Lung (tissue), 12 donors: ENCODE results near the gene ZRANB2. TPM values are rescaled to one million over a fixed set of nuclear protein-coding genes. Genes with fewer than 3 reads are reported as not detected.

Source experiments
- ATAC-seq: fragments of 200-7000 bp; cut with Tn5 transposase; one replicate; pipeline ENCODE4 v1.9.1; 2020; ENCODE audit warnings: moderate number of reproducible peaks; ENCODE audit not compliant: insufficient read depth, low FRiP score
- DNase-seq, 3 donors: peaks; one replicate each; pipeline ENCODE4 v3.0.0-alpha.2; 2013 to 2017
- H3K27ac ChIP-seq, 2 donors: one replicate each; pipeline ENCODE4 v1.5.1; 2013; ENCODE audit warnings: mild to moderate bottlenecking in 2 of 2, moderate library complexity in 2 of 2, control low read depth in 1 of 2, inconsistent platforms in 1 of 2, low read depth in 1 of 2, low read length in 1 of 2
- H3K27me3 ChIP-seq, 3 donors: one replicate each; pipeline ENCODE4 v1.5.1; 2013; ENCODE audit warnings: low read length in 2 of 3; ENCODE audit not compliant: control insufficient read depth in 3 of 3, insufficient read depth in 3 of 3
- H3K36me3 ChIP-seq, 4 donors: one replicate each; pipeline ENCODE4 v1.5.1; 2013; ENCODE audit warnings: low read length in 4 of 4, mild to moderate bottlenecking in 1 of 4, moderate library complexity in 1 of 4; ENCODE audit not compliant: control insufficient read depth in 4 of 4, insufficient read depth in 4 of 4
- H3K4me1 ChIP-seq, 5 donors: one replicate each; pipeline ENCODE4 v1.5.1; 2013; ENCODE audit warnings: low read length in 5 of 5, mild to moderate bottlenecking in 2 of 5, moderate library complexity in 1 of 5; ENCODE audit not compliant: control insufficient read depth in 5 of 5, insufficient read depth in 5 of 5
- H3K4me3 ChIP-seq: one replicate; pipeline ENCODE4 v1.5.1; 2013; ENCODE audit warnings: mild to moderate bottlenecking, control low read depth, moderate library complexity
- H3K9ac ChIP-seq, 2 donors: one replicate each; pipeline ENCODE4 v1.5.1; 2013; ENCODE audit warnings: low read length in 2 of 2, control low read depth in 1 of 2; ENCODE audit not compliant: insufficient read depth in 1 of 2
- H3K9me3 ChIP-seq, 4 donors: one replicate each; pipeline ENCODE4 v1.5.1; 2013; ENCODE audit warnings: low read length in 3 of 4, mild to moderate bottlenecking in 1 of 4, moderate library complexity in 1 of 4; ENCODE audit not compliant: control insufficient read depth in 4 of 4, insufficient read depth in 3 of 4
- WGBS, 2 donors: extraction: QIAGEN DNeasy Blood & Tissue Kit; methylation state at CpG; one replicate each; pipeline ENCODE4 v1.1.7; 2013; 5-methylcytosine and 5-hydroxymethylcytosine counted together
- polyA plus RNA-seq, 2 donors: library from polyadenylated mRNA; stranded (reverse); fragments of 200-250 nt; gene quantifications; one replicate each; pipeline ENCODE4 v1.2.1, GENCODE V29; 2013
- total RNA-seq, 2 donors: library from RNA; depleted of rRNA in 1 of 2; stranded (reverse); fragments of >200 nt in 1 of 2; gene quantifications; one replicate each; pipeline ENCODE4 v1.2.1, GENCODE V29; 2014 to 2021
- TF ChIP-seq, protein P1 (sequence below): IDR thresholded peaks from 2 replicates; pipeline ENCODE4 v1.5.1; 2012; ENCODE audit warnings: mild to moderate bottlenecking; ENCODE audit errors: control extremely low read depth, extremely low read depth
- donor health status: control.
- donor health status: control.
- donor health status: Bipolar disorder and iron deficiency.
- donor health status: healthy.
- donor health status: DM: yes; HTN: yes; CAD: no.

The ZRANB2 gene
- total and polyA plus RNA-seq, 4 donors: 37.1 to 164 (median 82.5) TPM

DNA sequence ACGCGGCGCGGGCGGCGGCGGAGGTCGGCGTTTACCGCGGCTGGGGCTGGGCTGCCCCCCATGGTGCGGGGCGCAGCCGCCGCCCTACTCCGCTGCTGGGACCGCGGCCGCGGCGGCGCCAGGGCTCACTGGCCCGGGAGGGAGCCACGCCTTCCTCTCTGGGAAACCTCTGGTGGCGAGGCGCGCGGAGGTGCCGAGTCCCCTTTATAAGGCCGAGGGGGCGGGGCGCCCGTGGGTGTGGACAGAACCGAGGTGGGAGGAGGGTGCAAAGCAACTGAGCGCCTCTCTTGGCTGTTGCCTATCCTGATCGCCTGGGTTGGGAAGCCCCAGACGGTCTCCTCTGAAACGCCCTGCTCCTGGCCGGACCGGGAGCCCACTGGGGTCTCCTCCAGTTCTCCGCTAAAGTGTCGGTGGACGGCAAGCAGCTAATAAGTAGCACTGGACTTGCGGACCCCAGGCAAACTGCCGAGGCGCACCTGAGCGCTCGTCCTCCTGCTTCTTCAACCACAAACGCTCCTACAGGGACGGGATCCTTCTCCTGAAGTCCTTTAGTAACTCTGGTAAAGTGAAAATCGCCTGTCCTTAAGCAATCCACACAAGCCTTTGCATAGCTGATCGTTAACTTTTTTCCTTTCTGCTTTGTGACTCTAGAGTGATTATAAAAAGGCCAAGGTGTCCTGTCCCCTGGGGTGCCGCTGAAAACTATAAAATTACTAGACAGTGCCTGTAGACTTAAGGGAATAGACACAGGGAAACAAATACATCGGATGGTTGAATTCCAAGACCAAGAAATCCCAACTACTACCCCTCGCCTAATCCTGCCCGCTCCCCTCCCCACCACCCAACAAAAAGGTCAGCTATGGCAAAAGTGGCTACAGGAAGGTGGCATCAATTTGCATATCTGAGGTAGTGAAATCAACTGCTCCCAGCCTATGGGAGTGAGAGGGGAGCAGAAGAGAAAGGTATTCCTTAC lies 32.9 kb downstream of the ZRANB2 start, which contains the start of gene PTGER3:
TSS of gene PTGER3 (minus strand) at position 182 of the 973 bp plus-strand sequence. CDS start 239 bp downstream, outside the sequence.
- WGBS, 2 donors: 5 to 6% methylated on average over 56 of the region's 56 CpGs

DNA sequence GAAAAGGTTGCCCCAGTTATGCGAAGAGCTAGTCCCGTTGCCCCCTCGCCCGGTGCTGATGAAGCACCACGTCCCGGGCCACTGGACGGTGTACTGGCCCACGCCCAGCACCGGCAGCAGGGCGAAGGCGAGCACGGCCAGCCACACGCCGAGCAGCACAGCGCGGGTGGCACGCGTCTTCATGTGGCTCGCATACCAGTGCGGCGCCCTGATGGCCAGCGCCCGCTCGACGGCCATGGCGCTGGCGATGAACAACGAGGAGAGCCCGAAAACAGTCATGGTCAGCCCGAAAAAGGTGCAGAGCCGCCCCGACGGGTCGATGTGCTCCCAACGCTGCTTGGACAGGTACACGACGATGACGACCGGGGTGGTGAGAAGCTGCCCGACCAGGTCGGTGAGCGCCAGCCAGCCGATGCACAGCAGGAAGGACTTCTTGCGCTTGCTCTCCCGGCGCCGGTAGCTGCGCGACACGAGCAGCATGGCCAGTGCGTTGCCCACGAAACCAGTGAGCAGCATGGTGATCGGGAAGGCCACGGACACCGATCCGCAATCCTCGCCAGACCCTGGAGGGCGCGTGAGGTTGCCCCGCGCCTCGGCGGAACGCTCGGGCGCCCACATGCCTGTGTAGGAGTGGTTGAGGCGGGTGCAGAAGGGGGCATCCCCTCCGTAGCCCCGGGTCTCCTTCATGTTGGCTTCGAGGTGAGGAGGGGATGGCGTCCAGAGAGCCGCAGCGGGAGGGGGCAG lies 33.8 kb downstream of the ZRANB2 start:
- peaks cover 0 to 13% (median 3%) of the 10 kb centered on the region in 5 donors for H3K4me1 ChIP-seq
- WGBS, 2 donors: 3 to 6% methylated on average over 73 of the region's 73 CpGs
- DNase-seq (peak in 1 of 3 donors; percentile 37), ATAC-seq (peak; percentile 7)
- H3K27ac ChIP-seq: no peak overlapping the region
- H3K4me3 ChIP-seq: peak overlapping the region; percentile 29
- H3K9me3 ChIP-seq: no peaks in the 10 kb centered on the region
- no peaks in the 10 kb centered on the region for H3K36me3 ChIP-seq
- peaks cover 0 to 71% (median 50%) of the 10 kb centered on the region in 3 donors for H3K27me3 ChIP-seq
- TF ChIP-seq, protein P1, sequence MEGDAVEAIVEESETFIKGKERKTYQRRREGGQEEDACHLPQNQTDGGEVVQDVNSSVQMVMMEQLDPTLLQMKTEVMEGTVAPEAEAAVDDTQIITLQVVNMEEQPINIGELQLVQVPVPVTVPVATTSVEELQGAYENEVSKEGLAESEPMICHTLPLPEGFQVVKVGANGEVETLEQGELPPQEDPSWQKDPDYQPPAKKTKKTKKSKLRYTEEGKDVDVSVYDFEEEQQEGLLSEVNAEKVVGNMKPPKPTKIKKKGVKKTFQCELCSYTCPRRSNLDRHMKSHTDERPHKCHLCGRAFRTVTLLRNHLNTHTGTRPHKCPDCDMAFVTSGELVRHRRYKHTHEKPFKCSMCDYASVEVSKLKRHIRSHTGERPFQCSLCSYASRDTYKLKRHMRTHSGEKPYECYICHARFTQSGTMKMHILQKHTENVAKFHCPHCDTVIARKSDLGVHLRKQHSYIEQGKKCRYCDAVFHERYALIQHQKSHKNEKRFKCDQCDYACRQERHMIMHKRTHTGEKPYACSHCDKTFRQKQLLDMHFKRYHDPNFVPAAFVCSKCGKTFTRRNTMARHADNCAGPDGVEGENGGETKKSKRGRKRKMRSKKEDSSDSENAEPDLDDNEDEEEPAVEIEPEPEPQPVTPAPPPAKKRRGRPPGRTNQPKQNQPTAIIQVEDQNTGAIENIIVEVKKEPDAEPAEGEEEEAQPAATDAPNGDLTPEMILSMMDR: no peak
- H3K9ac ChIP-seq: no peak overlapping the region

More for the DNA sequence above, 32.9 kb downstream of the ZRANB2 start, which contains the start of gene PTGER3:
- H3K36me3 ChIP-seq: no peaks in the 10 kb centered on the region
- H3K4me1 ChIP-seq: peaks cover 0 to 13% (median 3%) of the 10 kb centered on the region in 5 donors
- H3K4me3 ChIP-seq: peak within 1 kb of the TSS; percentile 29
- DNase-seq (peak; percentile 9 to 55 (median 32)), ATAC-seq (peak; percentile 80)
- TF ChIP-seq, protein P1: no peak
- peaks cover 0 to 69% (median 51%) of the 10 kb centered on the region in 3 donors for H3K27me3 ChIP-seq
- H3K27ac ChIP-seq: no peak within 1 kb of the TSS
- no peaks in the 10 kb centered on the region for H3K9me3 ChIP-seq
- H3K9ac ChIP-seq: no peak within 1 kb of the TSS

DNA sequence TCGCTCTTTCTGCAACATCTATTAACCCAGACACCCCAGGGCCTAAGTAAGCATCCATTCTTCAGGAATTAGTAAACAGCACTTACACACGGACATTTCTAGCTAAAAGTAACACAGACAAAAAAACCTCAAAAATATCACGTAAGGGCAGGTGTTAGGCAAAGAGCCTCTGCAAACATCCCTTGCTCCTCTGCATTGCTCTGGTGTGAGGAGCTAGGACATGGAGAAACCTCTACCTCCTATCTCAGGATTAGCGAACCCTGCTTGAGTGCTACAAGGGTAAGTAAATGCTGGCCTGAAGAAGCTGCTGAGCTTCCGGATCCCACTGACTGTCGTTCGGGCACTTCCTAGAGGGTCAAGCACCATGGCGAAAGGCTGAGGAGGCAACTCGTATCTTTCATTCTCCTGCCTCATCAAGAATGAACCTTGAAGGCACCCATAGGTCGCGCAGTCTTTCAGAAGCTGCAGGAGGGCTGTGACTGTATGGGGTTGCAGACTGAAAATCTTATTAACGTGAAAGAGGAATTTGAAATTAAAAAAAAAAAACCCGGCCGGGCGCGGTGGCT lies 35.3 kb downstream of the ZRANB2 start:
- H3K27ac ChIP-seq: no peak overlapping the region
- no peak for ATAC-seq
- H3K36me3 ChIP-seq: no peaks in the 10 kb centered on the region
- H3K27me3 ChIP-seq: peaks cover 0 to 68% (median 43%) of the 10 kb centered on the region in 3 donors
- H3K9me3 ChIP-seq: no peaks in the 10 kb centered on the region
- no peak overlapping the region for H3K4me3 ChIP-seq
- peaks cover 0 to 13% (median 3%) of the 10 kb centered on the region in 5 donors for H3K4me1 ChIP-seq
- DNase-seq: no peak
- TF ChIP-seq, protein P1: no peak
- WGBS, 2 donors: 82 to 85% methylated on average over 16 of the region's 16 CpGs
- H3K9ac ChIP-seq: no peak overlapping the region
